Measurements from ENCODE around the gene UMAD1. TPM values are rescaled to one million over a fixed set of nuclear protein-coding genes. Genes with fewer than 3 reads are reported as not detected.

UMAD1 gene
- total and polyA plus RNA-seq, 2 of the 13 experiments (the other 11 are each of a cell fraction or from before 2014, with no cell fraction given) = 16.8 to 17.6 TPM

DNA sequence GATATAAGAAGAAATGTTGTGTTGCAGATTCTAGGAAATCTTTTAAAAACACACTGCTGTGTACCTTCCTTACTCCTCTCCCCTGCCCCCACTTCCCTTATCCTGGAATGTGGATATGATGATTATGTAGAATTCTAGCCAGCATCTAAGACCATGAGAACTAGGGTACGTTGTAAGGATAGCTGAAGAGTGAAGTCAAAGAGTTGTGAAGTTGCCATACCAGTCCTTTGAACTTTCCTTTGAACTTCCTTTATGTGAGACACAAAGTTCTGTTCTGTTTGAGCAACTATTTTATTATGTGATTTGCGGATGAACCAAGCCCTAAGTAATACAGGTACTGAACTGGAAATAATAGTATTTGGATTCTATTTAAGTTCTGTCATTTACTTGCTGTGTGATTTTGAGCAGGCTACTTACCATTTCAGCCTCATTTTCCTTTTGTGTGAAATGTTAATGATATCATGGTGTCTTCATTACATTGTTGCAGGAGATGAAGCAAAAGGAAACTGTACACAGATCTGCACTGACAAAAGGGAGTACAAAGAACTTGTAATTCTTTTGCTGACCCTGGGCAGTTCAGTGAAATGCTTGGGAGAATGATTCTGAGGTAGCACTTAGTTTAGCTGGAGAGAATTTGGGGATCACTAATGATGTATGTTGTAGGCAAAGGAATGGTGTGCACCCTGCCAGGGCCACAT lies 46.4 kb downstream of the UMAD1 start (continued):
- TF ChIP-seq NR2C2 (CRISPR knock-in tag; IDR thresholded peaks at IDR 0.05; ENCODE audit: borderline replicate concordance) (no peak), ZNF567 (CRISPR knock-in tag; IDR thresholded peaks at IDR 0.05; ENCODE audit: borderline replicate concordance) (no peak), ZNF703 (CRISPR knock-in tag; IDR thresholded peaks at IDR 0.05; ENCODE audit: borderline replicate concordance) (no peak), MZF1 (CRISPR knock-in tag; IDR thresholded peaks at IDR 0.05; ENCODE audit: borderline replicate concordance) (no peak), ZNF224 (CRISPR knock-in tag; IDR thresholded peaks at IDR 0.05) (no peak), PATZ1 (CRISPR knock-in tag; IDR thresholded peaks at IDR 0.05) (no peak), ZNF337 (CRISPR knock-in tag; IDR thresholded peaks at IDR 0.05; ENCODE audit: borderline replicate concordance, low read depth) (no peak), SNRNP70 (IDR thresholded peaks at IDR 0.05; ENCODE audit: low read depth, low read length) (no peak), WIZ (CRISPR knock-in tag; IDR thresholded peaks at IDR 0.05) (no peak), GTF3A (CRISPR knock-in tag; conservative IDR thresholded peaks at IDR 0.05) (no peak), ZBTB37 (CRISPR knock-in tag; IDR thresholded peaks at IDR 0.05) (no peak)
- TF ChIP-seq, protein P1, sequence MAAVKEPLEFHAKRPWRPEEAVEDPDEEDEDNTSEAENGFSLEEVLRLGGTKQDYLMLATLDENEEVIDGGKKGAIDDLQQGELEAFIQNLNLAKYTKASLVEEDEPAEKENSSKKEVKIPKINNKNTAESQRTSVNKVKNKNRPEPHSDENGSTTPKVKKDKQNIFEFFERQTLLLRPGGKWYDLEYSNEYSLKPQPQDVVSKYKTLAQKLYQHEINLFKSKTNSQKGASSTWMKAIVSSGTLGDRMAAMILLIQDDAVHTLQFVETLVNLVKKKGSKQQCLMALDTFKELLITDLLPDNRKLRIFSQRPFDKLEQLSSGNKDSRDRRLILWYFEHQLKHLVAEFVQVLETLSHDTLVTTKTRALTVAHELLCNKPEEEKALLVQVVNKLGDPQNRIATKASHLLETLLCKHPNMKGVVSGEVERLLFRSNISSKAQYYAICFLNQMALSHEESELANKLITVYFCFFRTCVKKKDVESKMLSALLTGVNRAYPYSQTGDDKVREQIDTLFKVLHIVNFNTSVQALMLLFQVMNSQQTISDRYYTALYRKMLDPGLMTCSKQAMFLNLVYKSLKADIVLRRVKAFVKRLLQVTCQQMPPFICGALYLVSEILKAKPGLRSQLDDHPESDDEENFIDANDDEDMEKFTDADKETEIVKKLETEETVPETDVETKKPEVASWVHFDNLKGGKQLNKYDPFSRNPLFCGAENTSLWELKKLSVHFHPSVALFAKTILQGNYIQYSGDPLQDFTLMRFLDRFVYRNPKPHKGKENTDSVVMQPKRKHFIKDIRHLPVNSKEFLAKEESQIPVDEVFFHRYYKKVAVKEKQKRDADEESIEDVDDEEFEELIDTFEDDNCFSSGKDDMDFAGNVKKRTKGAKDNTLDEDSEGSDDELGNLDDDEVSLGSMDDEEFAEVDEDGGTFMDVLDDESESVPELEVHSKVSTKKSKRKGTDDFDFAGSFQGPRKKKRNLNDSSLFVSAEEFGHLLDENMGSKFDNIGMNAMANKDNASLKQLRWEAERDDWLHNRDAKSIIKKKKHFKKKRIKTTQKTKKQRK (IDR thresholded peaks at IDR 0.05; ENCODE audit: low read length) = no peak
- TF ChIP-seq, protein P2, sequence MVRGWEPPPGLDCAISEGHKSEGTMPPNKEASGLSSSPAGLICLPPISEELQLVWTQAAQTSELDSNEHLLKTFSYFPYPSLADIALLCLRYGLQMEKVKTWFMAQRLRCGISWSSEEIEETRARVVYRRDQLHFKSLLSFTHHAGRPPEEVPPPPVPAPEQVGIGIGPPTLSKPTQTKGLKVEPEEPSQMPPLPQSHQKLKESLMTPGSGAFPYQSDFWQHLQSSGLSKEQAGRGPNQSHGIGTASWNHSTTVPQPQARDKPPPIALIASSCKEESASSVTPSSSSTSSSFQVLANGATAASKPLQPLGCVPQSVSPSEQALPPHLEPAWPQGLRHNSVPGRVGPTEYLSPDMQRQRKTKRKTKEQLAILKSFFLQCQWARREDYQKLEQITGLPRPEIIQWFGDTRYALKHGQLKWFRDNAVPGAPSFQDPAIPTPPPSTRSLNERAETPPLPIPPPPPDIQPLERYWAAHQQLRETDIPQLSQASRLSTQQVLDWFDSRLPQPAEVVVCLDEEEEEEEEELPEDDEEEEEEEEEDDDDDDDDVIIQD (CRISPR knock-in tag; IDR thresholded peaks at IDR 0.05; ENCODE audit: low read depth) = no peak
